Spinal cord (tissue), 10 donors: ENCODE results near the gene WDR91. TPM values are rescaled to one million over a fixed set of nuclear protein-coding genes. Genes with fewer than 3 reads are reported as not detected.

Source experiments
- DNase-seq, 6 donors: peaks; one replicate each; pipeline versions ENCODE4 v3.0.0 to v3.0.0-alpha.2; 2013 to 2015; ENCODE audit warnings: low spot score in 6 of 6, low read depth in 4 of 6
- H3K27ac ChIP-seq: one replicate; pipeline ENCODE4 v1.5.1; 2013; ENCODE audit warnings: low read depth, low read length, control low read depth
- H3K27me3 ChIP-seq: one replicate; pipeline ENCODE4 v1.6.1; 2013; ENCODE audit warnings: low read length; ENCODE audit not compliant: control insufficient read depth, insufficient read depth
- H3K36me3 ChIP-seq: one replicate; pipeline ENCODE4 v1.6.1; 2013; ENCODE audit warnings: low read length; ENCODE audit not compliant: control insufficient read depth, insufficient read depth
- H3K4me1 ChIP-seq: one replicate; pipeline ENCODE4 v1.6.1; 2013; ENCODE audit warnings: low read length; ENCODE audit not compliant: control insufficient read depth, insufficient read depth
- H3K4me3 ChIP-seq: one replicate; pipeline ENCODE4 v1.5.1; 2013; ENCODE audit warnings: low read depth, low read length, control low read depth
- H3K9me3 ChIP-seq: one replicate; pipeline ENCODE4 v1.6.1; 2013; ENCODE audit warnings: low read length; ENCODE audit not compliant: control insufficient read depth, insufficient read depth
- WGBS: methylation state at CpG from one replicate; pipeline ENCODE4 v1.1.5; 2013; ENCODE audit warnings: missing lambda C conversion rate; ENCODE audit not compliant: insufficient coverage; 5-methylcytosine and 5-hydroxymethylcytosine counted together
- polyA plus RNA-seq, 2 donors: library from polyadenylated mRNA; unstranded; fragments of 120-200 nt; gene quantifications; one replicate each; pipeline ENCODE4 v1.2.1, GENCODE V29; 2013; ENCODE audit not compliant: insufficient read length in 2 of 2
- total RNA-seq, 2 donors: library from RNA; depleted of rRNA in 1 of 2; stranded (reverse); fragments of 120-200 nt in 1 of 2; fragments of >200 nt in 1 of 2; gene quantifications; one replicate each; pipeline versions ENCODE4 v1.2.3 to v1.2.4, GENCODE V29; 2013 to 2014
- donor health status: healthy.

WDR91 gene
- total and polyA plus RNA-seq, 4 donors = 11.8 to 27.4 (median 19.8) TPM

- peaks cover 6% of the 10 kb centered on the region for H3K9me3 ChIP-seq
- 93% methylated on average over 3 of the region's 5 CpGs for WGBS
- H3K27me3 ChIP-seq = no peaks in the 10 kb centered on the region
- no peak overlapping the region for H3K4me3 ChIP-seq
- peaks cover 66% of the 10 kb centered on the region for H3K36me3 ChIP-seq
- DNase-seq = no peak
- no peak overlapping the region for H3K27ac ChIP-seq
- H3K4me1 ChIP-seq = no peaks in the 10 kb centered on the region
These were observed 27.0 kb downstream of the WDR91 start for GRCh38 chr7:135184254-135184841.

DNA sequence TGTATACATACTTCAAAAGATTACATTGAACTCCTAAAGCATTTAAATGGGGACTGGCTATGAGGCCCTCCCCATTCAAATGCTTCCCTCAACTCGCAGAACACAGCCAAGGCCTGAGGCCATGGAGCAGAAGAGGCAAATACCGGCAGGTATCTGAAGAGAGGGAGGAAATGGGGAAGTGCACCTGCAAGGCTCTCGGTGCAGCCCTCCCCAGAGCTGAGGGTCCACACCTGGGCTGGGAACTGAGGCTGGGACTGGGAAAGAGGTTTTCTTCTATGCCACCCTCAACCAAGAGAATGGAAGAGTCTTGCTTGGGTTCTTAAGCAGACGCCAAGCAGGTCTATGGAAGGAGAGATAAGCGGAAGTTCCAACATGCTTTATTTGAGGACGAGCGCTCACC is 27.8 kb downstream of the WDR91 start:
- DNase-seq = no peak
- Histone ChIP-seq H3K4me1 (no peaks in the 10 kb centered on the region), H3K27me3 (no peaks in the 10 kb centered on the region), H3K36me3 (peaks cover 58% of the 10 kb centered on the region), H3K4me3 (no peak overlapping the region), H3K9me3 (peaks cover 6% of the 10 kb centered on the region), H3K27ac (no peak overlapping the region)
- 92% methylated on average over 2 of the region's 7 CpGs for WGBS

DNA sequence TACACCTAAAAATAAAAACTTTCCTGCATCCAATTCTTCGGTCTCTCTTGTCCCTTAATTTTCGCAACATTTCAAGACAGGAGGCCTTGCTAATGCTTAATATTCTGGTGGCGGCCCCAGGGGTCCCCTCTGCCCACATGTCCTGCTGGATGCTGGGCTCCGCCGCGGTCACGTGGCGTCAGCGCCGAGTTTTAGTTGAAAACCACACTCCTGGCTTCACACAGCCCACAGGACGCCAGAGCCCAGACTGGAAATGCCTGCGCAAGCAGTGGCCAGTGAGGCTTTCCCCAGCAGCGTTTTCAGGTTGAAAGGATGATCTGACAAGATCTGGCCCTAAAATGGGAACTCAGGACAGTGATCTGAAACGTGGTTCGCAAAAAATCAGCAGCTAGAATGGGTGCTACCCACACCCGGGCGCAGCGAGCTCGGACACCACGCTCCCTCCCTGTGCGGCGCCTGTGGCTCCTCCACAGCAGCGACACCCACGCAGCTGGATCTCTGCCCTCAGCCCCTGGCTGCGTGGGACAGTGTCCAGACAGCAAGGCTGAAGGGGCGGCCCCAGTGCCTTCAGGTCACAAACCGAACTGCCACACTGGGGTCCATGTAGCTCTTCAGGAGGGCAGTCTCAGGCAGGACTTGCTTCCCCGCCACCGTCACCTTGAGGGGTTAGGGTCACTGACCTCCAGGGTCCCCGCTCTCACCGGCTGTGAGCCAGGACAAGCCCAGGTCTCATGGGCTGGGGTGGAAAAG is 29.2 kb downstream of the WDR91 start:
- H3K9me3 ChIP-seq = peaks cover 6% of the 10 kb centered on the region
- WGBS = 96% methylated on average over 29 of the region's 31 CpGs
- H3K27ac ChIP-seq = no peak overlapping the region
- H3K4me3 ChIP-seq = no peak overlapping the region
- H3K36me3 ChIP-seq = peaks cover 45% of the 10 kb centered on the region
- no peaks in the 10 kb centered on the region for H3K4me1 ChIP-seq
- H3K27me3 ChIP-seq = no peaks in the 10 kb centered on the region
- DNase-seq = no peak

- DNase-seq = no peak
- Histone ChIP-seq H3K9me3 (peaks cover 6% of the 10 kb centered on the region), H3K27me3 (no peaks in the 10 kb centered on the region), H3K27ac (no peak overlapping the region), H3K4me1 (no peaks in the 10 kb centered on the region), H3K4me3 (no peak overlapping the region), H3K36me3 (peaks cover 38% of the 10 kb centered on the region)
- 93% methylated on average over 2 of the region's 3 CpGs for WGBS
These were observed 29.9 kb downstream of the WDR91 start for GRCh38 chr7:135181261-135181928.

GRCh38 chr7:135180122-135180521 is 31.2 kb downstream of the WDR91 start:
- Histone ChIP-seq H3K27me3 (no peaks in the 10 kb centered on the region), H3K27ac (no peak overlapping the region), H3K4me3 (no peak overlapping the region), H3K4me1 (no peaks in the 10 kb centered on the region), H3K9me3 (peaks cover 6% of the 10 kb centered on the region), H3K36me3 (peaks cover 25% of the 10 kb centered on the region)
- DNase-seq = no peak
- WGBS = 98% methylated on average over 4 of the region's 5 CpGs

DNA sequence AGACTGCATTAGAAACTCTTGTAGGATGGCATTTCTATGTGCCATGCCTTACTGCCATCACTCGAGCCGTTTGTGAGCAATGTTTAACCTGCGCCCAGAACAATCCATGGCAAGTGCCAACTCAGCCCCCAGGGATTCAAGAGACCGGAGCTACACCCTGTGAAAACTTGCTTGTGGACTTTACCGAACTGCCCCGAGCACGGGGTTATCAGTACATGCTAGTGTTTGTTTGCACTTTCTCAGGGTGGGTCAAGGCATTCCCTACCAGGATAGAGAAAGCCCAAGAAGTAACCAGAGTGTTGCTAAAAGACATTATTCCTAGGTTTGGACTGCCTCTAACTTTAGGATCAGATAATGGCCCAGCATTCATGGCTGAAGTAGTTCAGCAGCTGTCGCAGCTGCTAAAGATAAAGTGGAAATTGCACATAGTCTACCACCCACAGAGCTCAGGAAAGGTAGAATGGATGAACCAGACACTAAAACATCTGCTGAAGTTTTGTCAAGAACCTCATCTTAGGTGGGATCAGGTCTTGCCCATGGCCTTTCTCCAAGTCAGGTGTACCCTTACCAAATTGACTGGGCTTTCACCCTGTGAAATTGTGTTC is 31.9 kb downstream of the WDR91 start:
- no peaks in the 10 kb centered on the region for H3K4me1 ChIP-seq
- H3K27me3 ChIP-seq = no peaks in the 10 kb centered on the region
- 89% methylated on average over 8 of the region's 8 CpGs for WGBS
- H3K36me3 ChIP-seq = peaks cover 18% of the 10 kb centered on the region
- DNase-seq = no peak
- H3K4me3 ChIP-seq = no peak overlapping the region
- H3K9me3 ChIP-seq = peaks cover 6% of the 10 kb centered on the region
- H3K27ac ChIP-seq = no peak overlapping the region

DNA sequence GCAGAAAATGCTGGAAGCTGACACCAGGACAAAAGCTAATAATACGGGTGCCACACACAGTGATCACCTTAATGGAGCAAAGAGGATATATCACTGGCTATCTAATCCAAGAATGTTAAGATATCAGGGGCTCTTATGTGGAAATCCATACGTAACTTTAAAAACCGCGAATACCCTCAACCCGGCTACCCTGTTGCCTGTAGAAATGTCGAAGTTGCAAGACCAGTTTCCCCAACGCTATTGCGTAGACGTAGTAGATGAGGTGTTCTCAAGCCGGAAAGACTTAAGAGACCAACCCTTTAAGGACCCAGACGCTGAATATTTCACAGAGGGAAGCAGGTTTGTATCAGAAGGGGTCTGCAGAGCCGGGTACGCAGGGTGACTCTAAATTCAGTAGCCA is 33.0 kb downstream of the WDR91 start:
- Histone ChIP-seq H3K4me3 (no peak overlapping the region), H3K4me1 (no peaks in the 10 kb centered on the region), H3K27me3 (no peaks in the 10 kb centered on the region), H3K27ac (no peak overlapping the region), H3K9me3 (peaks cover 6% of the 10 kb centered on the region), H3K36me3 (peaks cover 9% of the 10 kb centered on the region)
- DNase-seq = no peak
- WGBS = 82% methylated on average over 13 of the region's 13 CpGs

- Histone ChIP-seq H3K9me3 (peaks cover 6% of the 10 kb centered on the region), H3K27ac (no peak overlapping the region), H3K36me3 (peaks cover 4% of the 10 kb centered on the region), H3K27me3 (no peaks in the 10 kb centered on the region), H3K4me3 (no peak overlapping the region), H3K4me1 (no peaks in the 10 kb centered on the region)
- 94% methylated on average over 9 of the region's 9 CpGs for WGBS
- DNase-seq = no peak
These were observed 34.2 kb downstream of the WDR91 start for GRCh38 chr7:135177028-135177696.

- no peak for DNase-seq
- Histone ChIP-seq H3K27ac (no peak overlapping the region), H3K4me1 (peaks cover 9% of the 10 kb centered on the region), H3K9me3 (peaks cover 2% of the 10 kb centered on the region), H3K4me3 (no peak overlapping the region), H3K36me3 (no peaks in the 10 kb centered on the region), H3K27me3 (no peaks in the 10 kb centered on the region)
- WGBS = 98% methylated on average over 4 of the region's 6 CpGs
These were observed 35.4 kb downstream of the WDR91 start for GRCh38 chr7:135175931-135176330.
